NCI-H345 (cell line): ENCODE measurements around the gene ANGPTL4.
A peak's percentile ranks its signal among the peaks of the same experiment; 100 is the strongest.
"Not testable (repeated sequence)": the region's sequence is repeated elsewhere in the genome, so short reads cannot be mapped to it uniquely, and the experiment has no call there.

Source experiments
- DNase-seq: peaks from one replicate; lab custom pipeline; 2025; lab: John Stamatoyannopoulos, UW

ANGPTL4 gene

DNA sequence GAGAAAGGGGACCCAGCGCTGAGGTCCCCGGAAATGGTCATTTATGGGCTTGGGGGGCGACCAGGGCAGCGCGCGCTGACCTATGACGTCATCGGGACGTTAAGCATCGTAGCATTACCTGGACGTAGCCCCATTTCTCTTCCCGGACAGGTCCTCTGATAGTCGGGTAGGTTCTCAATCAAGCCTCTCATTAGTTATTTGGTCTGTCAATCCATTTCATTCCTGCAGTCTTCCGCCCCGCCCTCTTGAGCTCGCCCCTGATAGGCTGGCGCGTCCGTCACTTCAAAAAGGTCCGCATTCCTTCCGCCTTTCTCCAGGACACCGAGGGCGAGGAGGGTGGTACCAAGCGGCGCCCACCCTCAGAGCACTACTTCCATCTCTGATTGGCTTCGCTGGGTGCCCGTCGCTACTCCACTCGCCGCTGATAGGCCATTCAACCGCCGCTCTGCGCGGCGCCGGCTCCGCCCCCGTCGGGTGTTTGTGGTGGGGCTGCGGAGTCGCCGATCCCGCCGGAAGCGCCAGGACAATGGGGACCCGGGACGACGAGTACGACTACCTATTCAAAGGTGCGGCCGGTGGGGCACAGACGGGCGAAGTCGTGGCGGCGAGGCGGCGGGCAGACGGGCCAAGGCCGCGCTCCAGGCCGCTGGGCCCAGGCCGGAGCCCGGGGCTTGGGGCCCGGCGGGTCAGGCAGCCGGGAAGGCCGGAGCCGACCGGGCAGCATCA lies 26.1 kb downstream of the ANGPTL4 start, which contains the start of gene RAB11B:
RAB11B (plus strand) TSS at position 470 of the 726 bp plus-strand sequence; CDS start at position 527, 57 bp downstream.
- peak; percentile 100 for DNase-seq

DNA sequence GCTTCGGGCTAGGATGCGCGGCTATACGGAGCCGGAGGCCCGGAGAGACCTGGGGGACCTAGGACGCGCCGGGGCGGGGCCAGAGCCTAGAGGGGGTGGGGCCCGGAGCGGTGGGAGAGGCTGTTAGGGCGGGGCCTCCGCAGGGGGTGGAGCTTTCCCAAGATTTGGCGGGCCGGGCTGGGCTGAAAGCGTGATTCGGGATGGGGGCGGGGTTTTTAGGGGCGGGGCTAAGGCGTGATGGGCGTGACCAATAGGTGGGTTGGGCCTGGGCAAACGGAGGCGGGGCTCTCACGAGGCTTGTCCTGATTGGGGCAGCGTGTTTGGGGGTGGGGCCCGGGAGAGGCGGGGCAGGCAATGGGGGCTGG lies 26.6 kb downstream of the ANGPTL4 start:
- peak; percentile 93 for DNase-seq

DNA sequence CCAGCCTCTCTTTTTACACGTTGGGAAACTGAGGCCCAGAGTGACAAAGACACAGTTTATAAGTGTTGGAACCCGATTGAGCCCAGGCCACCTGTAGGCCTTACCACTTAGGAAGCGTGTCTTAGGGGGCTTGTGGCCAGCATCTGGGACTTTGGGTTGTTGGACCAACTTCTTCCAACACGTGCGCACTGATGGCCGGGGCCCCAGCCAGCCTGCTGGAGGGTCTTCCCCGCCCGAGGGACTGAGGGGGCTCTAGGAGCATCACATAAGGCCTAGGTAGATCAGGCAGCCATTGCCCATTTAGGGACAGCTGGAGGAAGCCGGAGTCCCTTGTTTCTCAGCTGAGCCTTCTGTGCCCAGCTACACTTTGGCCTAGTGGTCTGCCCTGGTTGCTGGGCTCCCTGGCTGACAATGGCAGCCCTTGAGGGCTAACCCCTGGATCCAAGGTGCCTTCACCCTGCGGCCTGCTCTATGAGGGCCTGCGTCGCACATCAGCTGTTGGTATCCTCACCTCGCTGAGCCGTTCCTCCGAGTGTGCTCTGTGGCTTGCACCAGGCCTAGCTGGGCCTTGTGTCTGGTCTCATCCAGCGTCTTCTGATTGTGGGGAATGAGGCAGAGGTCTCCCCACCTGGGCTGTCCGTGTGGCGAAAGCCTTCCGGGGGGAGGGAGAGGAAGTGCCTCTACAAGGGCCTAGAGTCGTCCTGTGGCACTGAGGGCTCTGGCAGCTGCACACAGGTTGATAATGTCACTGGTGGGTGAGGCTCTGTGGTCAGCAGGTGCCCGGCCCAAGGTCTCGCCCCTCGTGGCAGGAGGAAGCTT lies 27.5 kb downstream of the ANGPTL4 start:
- no peak for DNase-seq

DNA sequence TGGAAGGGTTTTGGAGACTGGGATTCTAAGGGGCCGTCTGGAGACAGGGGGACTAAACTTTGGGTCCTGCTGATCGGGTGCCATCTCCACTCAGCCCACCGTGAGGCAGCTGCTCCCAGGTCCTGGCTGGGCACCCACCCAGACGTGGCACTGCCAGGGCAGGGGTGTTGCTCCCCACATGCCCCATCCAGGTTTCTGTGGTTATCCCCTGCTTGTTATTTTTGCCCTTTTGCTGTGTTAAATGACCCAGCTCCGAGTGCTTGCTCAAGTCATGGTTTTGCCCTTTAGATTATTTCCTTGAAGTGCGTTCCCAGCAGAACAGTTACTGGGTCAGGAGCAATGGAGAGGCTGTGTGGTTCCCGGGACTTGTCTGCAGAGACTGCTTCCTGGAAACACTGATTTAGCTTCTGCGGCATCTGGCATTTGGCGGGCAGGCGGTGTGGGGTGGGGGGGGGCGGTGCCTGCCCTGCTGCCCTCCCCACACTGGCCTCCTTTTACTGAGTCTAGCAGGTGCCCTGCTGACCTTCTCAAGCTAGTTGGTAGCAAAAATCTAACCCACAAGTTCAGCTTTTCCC lies 28.1 kb downstream of the ANGPTL4 start:
- no peak for DNase-seq

DNA sequence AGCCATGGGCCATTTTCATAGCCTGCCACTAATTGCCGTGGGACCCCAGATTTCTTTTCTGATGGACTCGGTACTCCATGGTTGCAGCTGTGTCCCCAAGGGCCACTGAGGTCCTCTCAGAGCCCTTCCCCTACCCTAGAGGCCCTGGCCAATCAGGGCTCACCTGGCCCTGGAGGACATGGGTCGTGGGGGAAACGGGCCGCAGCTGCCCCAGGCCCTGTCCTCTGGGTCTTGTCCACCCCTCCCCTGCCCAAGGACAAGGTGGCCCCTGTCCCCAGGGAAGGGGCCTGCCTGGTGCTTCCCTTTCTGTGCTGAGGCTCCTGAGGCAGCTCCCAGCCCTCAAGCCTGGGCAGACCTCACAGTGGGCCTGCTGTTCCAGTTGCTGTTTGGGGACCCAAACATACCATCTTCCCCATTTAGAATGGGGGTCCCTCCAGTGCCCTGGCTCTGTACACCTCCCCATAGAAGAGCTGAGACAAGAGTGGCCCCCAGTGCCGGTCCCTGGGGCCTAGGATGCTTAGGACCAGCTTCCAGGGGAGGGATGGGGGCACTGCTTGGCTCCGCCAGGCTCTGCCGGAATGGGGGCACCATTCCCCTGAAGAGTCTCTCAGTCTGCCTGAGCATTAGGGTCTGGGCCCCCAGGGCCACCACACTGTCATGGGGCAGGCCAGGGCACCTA lies 29.4 kb downstream of the ANGPTL4 start:
- DNase-seq = no peak

DNA sequence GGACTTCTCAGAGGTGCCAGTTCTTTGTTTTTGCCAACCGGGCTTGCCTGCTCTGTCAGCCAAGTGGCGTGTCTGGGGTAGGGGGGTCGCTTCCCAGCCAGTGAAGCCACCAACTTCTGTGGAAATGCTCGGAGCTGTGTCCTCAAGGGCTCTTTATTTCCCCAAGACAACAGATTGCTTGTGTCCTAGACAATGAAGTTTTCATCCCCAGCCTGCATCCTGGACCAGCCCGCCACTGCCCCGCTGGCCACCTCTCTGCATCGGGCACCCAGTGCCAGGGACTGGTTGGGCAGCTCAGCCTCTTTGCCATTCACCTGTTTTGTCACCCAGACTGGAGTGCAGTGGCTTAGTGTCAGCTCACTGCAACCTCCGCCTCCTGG lies 29.9 kb downstream of the ANGPTL4 start:
- DNase-seq = no peak

DNA sequence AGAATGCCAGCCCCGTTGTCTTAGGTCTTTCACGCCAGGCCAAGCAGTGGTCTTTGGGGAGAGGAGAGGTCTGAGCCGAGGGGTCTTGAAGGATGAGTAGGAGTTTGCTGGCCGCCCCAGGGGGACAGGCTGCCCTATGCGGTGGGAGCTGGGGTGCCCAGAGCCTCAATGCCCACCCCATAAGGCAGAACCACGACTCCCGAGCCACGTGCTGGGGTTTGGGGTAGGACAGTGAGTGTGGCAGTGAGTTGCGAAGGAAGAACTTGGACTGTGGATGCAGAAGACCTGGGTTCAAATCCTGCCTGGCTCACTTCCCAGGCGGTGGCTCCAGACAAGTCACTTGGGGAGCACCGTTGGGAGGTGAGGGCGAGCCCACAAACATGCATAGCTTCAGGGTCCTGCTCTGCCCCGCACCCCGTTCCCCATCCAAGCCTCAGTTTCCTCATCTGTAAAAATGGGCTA lies 31.7 kb downstream of the ANGPTL4 start:
- no peak for DNase-seq

DNA sequence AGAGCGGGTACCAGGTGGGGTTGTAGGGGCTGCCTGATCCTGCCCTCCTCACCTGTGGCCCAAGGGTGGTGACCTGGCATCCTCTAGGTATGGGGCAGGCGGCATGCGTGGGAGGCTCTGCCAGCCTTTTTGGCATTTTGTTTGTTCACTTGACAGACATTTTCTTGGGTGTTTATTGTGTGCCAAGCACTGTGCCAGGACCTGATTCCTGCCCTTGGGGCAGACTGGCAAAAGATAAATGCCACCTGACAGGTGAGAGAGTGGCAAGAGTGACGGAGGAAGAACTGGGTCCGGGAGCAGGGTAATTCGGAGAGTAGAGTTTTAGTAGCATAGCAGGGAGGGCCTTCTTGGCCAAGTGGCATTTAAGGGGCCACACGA lies 32.2 kb downstream of the ANGPTL4 start:
- no peak for DNase-seq

DNA sequence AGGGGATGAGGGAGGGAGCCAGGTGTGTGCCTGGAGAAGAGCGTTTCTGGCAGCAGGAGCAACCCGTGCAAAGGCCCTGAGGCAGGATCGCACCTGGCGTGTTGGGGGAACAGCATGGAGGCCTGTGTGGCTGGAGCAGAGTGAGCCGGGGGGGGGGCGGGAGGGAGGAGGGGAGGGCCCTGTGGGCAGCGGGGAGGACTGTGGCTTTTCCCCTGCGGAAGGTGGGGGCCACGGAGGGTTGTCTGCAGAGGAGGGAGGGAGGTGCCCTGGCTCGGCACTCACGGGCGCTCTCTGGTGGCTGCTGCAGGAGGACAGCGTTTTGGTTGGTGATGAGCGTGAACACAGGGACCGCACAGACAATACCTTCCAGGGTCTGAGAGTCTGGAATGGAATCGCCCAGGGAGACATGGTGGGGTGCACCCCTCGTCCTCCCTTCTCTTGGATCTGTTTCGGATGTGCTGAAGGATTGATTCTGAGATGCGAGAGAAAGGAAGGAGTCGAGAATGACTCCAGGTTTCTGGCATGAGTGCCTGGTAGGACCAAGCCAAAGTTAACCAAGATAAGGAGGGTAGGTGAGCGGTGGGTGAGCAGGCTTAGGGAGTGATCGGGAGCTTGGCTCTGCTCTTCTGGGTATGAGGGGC lies 32.7 kb downstream of the ANGPTL4 start:
- DNase-seq = peak; percentile 13

DNA sequence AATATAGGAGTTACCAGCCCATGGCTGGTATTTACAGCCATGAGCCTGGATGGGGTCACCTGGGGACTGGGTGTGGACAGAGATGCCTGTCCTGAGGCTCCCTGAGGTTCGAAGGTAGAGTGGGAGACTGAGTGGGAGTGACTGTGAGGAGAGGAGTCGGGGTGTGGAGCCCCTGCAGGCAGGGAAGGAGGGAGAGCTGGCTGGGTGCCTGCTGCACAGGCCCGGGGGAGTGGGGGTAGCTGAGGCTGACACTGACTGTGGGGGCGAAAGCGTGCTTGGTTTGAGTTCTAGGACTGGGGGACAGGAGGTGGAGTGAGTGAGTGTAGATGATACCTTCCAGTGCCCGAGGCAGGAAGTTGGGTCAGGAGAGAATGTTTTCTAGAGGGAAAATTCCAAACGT lies 33.3 kb downstream of the ANGPTL4 start:
- DNase-seq = no peak

DNA sequence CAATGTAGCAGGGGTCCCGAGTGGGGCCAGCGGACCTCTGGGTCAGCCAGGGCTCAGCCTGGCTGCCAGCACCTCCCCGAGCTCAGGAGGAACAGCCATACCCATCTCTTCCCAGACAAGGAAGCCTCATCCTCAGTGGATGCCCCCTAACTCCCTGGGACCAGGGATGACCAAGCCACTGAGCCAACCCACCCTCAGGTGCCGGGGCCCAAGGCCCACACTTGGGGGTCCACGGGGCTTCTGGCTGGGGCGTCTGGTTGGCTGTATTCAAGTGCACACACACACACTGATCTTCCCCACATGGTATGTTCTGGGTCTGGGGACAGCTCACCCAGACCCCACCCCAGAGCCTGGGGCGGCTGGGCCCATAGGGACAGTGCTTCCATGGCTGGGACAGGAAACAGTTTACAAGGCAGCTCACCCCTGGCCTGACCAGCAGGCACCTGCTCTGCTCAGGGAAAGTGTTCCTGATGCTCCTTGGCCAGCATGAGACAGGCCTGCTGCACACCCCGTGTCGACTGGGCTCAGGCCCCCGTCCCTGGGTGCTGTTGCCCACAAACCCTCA lies 33.9 kb downstream of the ANGPTL4 start:
- no peak for DNase-seq

DNA sequence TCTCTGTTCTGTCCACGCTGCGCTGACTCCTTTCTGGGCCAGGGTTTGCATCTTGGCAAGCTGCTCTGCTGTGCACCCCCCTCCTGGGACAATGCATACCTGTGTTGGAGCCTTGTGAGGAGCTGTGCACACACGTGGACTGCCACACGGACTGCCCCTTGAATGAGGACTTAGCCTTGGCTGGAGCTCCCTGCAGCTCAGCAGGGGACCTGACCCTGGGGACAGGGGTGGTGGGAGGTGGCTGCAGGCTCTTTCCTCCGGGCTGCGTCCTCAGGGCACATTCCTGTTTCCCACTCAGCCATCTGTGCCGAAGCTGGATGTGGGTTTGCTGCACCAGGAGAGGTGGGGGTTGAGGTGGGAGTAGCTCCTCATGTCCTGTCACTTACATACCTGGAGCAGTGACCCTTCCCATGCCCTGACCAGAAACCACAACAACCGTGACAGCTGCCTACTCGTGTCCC lies 34.4 kb downstream of the ANGPTL4 start:
- DNase-seq = no peak

DNA sequence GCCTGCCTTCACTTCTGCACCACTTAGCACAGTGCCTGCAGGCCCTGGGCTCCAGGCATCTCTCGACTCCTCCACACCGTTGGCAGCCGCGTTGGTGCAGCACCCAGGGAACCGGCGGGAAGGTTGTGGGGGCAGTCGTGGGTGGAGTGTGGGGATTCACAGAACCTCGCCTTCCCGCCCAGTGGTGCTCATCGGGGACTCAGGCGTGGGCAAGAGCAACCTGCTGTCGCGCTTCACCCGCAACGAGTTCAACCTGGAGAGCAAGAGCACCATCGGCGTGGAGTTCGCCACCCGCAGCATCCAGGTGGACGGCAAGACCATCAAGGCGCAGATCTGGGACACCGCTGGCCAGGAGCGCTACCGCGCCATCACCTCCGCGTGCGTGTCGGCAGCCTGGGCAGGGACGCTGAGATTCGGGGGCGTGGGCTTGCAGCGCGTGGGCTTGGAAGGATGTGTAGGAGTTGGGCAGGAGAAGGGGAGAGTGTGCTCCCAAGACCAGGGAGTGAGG lies 35.8 kb downstream of the ANGPTL4 start:
- DNase-seq = no peak

DNA sequence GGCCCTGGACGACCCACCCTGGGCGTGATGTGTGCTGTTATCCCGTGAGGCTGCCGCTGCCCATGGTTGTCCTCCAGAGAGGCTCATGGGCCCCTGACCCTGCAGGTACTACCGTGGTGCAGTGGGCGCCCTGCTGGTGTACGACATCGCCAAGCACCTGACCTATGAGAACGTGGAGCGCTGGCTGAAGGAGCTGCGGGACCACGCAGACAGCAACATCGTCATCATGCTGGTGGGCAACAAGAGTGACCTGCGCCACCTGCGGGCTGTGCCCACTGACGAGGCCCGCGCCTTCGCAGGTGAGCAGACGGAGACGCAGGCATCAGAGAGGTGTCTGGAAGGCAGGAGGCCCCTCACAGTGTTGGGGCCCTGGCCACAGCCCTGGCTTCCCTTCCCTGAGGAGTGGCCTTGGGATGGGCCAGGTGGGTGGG lies 38.0 kb downstream of the ANGPTL4 start:
- DNase-seq = no peak

DNA sequence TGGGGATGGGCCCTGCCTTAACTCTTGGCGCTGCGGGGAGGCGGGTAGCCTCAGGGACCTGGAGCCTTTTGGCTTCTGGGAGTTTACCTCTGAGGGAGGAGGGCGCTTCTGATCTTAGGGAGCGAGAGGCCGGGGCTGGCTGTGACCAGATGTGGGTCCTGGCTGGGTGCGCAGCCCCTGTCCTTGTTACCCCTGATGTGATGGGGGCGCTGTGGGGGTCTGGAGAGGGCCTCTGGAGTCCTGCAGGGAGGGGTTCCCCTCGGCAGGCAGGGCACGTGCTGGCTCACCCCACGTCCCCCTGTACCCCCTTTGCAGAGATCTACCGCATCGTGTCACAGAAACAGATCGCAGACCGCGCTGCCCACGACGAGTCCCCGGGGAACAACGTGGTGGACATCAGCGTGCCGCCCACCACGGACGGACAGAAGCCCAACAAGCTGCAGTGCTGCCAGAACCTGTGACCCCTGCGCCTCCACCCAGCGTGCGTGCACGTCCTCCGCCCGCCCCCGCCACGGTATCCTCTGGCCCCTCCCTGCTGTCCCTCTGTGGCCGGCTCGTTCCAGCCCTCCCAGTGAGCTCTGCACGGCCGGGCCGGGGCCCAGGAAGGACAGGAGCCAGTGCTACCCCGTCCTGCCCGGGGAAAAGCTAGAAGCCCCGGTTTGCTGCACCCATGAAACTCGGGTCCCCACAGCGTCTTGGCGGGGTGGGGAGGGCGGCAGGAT lies 39.3 kb downstream of the ANGPTL4 start:
- DNase-seq = no peak

DNA sequence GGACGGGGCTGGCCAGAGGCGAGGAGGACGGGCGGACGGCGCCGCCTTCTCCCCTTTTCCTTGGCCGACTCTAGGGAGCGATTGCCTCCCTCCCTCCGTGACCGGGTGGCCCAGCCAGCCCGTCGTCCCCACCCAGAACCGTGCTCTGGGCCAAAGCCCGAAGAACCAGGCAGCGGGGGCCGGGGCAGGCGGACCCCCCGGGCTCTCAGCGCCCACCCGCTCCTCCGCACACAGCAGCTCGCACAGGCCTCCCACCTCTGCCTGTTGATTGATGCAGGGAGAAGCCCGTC lies 39.8 kb downstream of the ANGPTL4 start:
- no peak for DNase-seq

DNA sequence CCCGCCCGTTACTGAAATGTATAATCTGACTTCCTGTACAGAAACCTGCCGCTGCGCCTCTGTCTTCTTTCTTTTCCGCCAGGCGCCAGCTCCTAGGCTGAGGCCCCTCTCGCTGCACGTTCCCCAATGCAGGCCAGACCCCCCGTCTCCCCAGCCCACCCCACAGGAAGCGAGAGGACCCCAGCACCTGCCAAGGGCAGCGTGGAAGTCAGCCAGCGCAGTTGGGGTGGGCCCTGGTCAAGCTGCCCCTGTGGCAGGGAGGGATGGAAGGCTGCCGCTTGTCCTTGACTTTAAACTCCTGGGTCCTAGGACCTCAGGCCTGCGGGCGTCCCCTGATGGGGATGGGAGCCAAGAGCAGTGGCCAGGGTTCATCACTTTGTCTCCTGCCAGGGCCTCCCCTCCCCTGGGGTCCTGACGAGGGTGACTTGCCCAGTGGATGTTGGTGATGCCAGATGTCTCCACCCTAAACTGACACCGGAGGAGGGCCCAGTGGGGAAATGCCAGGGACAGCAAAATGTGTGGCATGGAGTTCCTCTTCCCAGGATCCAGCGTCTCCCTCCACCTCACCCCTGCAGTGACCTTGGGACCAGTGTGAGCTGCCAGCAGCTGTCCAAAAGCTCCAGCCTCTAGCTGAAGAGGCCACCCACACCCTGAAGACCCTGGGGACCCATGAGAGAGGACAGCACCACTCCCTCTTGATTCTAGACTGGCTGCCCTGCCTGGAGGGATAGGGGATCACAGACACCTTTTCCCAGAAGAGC lies 40.6 kb downstream of the ANGPTL4 start:
- no peak for DNase-seq

DNA sequence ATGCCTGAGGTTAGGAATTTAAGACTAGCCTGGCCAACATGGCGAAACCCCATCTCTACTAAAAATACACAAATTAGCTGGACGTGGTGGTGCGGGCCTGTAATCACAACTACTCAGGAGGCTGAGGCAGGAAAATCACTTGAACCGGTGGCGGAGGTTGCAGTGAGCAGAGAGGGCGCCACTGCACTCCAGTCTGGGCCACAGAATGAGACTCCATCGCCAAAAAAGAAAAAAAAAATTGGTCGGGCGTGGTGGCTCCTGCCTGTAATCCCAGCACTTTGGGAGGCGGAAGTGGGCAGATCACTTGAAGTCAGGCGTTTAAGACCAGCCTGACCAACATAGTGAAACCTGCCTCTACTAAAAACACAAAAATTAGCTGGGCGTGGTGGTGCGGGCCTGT lies 46.8 kb downstream of the ANGPTL4 start:
- not testable (repeated sequence) for DNase-seq

DNA sequence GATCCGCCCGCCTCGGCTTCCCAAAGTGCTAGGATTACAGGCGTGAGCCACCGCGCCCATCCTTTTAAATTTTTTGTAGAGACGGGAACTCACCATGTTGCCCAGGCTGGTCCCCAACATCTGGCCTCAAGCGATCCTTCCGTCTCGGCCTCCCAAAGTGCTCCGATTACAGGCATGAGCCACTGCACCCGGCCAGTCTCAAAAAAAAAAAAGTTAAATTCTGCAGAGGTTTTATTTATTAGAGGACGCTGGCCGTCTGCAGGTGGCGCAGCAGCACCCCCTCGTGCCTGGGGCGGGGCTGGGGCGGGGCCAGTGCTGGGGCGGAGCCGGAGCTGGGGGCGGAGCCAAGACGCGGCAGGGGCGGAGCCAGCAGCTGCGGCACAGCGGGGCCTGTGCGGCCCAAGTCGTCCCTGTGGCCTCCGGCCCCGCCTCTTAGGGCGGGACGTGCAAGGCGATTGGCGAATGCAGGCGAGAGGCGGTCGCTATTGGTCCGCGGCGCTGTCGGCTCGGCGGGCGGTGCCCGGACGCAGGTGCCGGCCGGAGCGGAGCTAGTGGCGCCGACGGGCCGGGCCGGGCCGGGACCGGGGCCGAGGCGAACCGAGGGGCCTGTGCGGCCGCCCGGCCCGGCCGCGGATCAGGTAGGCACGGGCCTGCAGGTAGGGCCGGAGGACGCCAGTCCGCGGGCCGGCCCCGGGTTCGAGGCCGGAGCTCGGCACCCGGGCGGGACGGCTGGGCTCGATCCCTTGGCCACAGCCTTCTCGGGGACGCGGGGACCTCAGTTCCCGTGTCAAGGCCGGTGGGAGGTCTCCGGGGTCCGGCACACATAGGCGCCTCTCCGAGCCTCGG lies 49.1 kb downstream of the ANGPTL4 start, which contains the start of gene MARCHF2:
MARCHF2 (plus strand) TSS at position 523 of the 846 bp plus-strand sequence. CDS start 8,536 bp downstream, outside the sequence.
- DNase-seq = peak; percentile 97
